Activated CD8-positive, alpha-beta T cell treated with anti-CD3 and anti-CD28 coated beads for 36 hours (primary cell): ENCODE results near the gene DNAJB12. TPM values are rescaled to one million over a fixed set of nuclear protein-coding genes. Genes with fewer than 3 reads are reported as not detected.
"Not testable (repeated sequence)": the region's sequence is repeated elsewhere in the genome, so short reads cannot be mapped to it uniquely, and the experiment has no call there.

Experiments
- ATAC-seq: fragments of 200-7000 bp; cut with Tn5 transposase; one replicate; pipeline ENCODE4 v1.10.0; 2021; ENCODE audit warnings: mild to moderate bottlenecking, moderate library complexity
- CTCF ChIA-PET: fragments of 350-600 bp; sonication (Branson Sonifier 250); formaldehyde crosslinking; loops from one replicate; lab custom pipeline; 2021; ENCODE audit warnings: antibody characterized with exemption; lab: Charles Lee
- POLR2A ChIA-PET: fragments of 350-600 bp; sonication (Branson Sonifier 250); formaldehyde crosslinking; loops from one replicate; lab custom pipeline; 2021; ENCODE audit warnings: antibody characterized with exemption; lab: Charles Lee
- DNase-seq: peaks from one replicate; pipeline ENCODE4 v3.0.0-alpha.2; 2020
- H3K27ac Mint-ChIP-seq: one replicate; pipeline ENCODE4 v1.8.0; 2021; ENCODE audit warnings: mild to moderate bottlenecking, mixed read lengths
- H3K27me3 Mint-ChIP-seq: one replicate; pipeline ENCODE4 v1.8.0; 2021; ENCODE audit warnings: mixed read lengths
- H3K36me3 Mint-ChIP-seq: one replicate; pipeline ENCODE4 v1.8.0; 2021; ENCODE audit warnings: low read depth, mixed read lengths
- H3K4me1 Mint-ChIP-seq: one replicate; pipeline ENCODE4 v1.8.0; 2021; ENCODE audit warnings: low read depth, mixed read lengths
- H3K4me3 Mint-ChIP-seq: one replicate; pipeline ENCODE4 v1.8.0; 2021; ENCODE audit warnings: mild to moderate bottlenecking, moderate library complexity, mixed read lengths
- H3K9me3 Mint-ChIP-seq: one replicate; pipeline ENCODE4 v1.8.0; 2021; ENCODE audit warnings: mixed read lengths
- intact Hi-C: fragments of 100-400 bp; cut with micrococcal nuclease; formaldehyde crosslinking; loops from one replicate; pipeline ENCODE4 v1.10.0; 2022
- total RNA-seq, 2 experiments: library from RNA; stranded (reverse); gene quantifications; one replicate each; pipeline ENCODE4 v1.2.3, GENCODE V29; 2021
- TF ChIP-seq, protein P1 (sequence below): fragments of 200-600 bp; IDR thresholded peaks from one replicate; pipeline ENCODE4 v1.8.0; 2022; ENCODE audit warnings: antibody characterized with exemption, mild to moderate bottlenecking

DNAJB12 gene
- total RNA-seq, 2 experiments from 2014 or later: 17.1 to 17.5 TPM

DNA sequence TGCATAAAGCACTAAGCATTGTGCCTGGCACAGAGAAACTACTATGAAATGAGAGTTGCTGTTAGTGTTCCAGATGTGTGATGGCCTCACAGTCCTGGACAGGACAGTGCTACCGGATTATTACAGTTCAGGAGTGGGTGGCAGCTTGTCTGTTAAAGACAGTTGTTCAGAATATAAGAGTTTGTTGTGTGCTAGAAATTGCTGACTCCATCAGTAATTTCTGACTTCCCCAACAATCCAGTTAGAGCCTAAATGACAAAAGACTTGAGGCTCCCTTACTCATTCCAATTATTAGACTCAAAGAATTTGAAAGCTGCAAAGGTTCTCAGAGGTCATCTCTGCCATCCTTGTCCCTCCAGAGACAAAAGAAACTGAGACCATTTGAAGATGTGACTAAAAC is 34.3 kb upstream of the DNAJB12 start:
- intact Hi-C loops: no loop called here
- CTCF ChIA-PET: interaction anchor here (0.9 kb wide), 1 partner anchor 9 kb away, joined by 3 read pairs; no protein-coding TSS in a partner anchor
- no peak for ATAC-seq
- Mint-ChIP-seq H3K4me3 (no peak overlapping the region), H3K36me3 (no peaks in the 10 kb centered on the region), H3K27me3 (no peaks in the 10 kb centered on the region), H3K4me1 (peaks cover 5% of the 10 kb centered on the region), H3K27ac (no peak overlapping the region), H3K9me3 (no peaks in the 10 kb centered on the region)
- DNase-seq: no peak
- POLR2A ChIA-PET: no interaction called here
- TF ChIP-seq, protein P1, sequence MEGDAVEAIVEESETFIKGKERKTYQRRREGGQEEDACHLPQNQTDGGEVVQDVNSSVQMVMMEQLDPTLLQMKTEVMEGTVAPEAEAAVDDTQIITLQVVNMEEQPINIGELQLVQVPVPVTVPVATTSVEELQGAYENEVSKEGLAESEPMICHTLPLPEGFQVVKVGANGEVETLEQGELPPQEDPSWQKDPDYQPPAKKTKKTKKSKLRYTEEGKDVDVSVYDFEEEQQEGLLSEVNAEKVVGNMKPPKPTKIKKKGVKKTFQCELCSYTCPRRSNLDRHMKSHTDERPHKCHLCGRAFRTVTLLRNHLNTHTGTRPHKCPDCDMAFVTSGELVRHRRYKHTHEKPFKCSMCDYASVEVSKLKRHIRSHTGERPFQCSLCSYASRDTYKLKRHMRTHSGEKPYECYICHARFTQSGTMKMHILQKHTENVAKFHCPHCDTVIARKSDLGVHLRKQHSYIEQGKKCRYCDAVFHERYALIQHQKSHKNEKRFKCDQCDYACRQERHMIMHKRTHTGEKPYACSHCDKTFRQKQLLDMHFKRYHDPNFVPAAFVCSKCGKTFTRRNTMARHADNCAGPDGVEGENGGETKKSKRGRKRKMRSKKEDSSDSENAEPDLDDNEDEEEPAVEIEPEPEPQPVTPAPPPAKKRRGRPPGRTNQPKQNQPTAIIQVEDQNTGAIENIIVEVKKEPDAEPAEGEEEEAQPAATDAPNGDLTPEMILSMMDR: no peak

DNA sequence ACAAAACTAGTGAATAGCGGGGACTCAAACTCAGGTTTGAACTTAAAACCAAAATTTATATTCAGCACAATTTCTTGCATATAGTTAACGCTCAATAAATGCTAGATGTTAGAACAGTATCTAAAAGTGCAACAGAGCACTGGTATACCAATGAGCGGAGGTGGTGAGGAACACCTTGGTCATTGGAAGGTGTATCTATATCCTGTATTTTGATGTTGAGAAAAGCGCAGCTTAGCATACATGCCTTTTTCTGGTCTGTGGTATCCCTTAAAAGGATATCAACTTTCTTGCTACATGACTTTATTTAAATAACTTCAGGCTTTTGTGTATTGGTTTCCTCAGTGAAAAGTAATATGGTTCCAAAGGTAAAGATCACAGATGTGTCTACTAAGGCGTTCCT is 33.3 kb upstream of the DNAJB12 start:
- TF ChIP-seq, protein P1: no peak
- Mint-ChIP-seq H3K4me3 (no peak overlapping the region), H3K36me3 (no peaks in the 10 kb centered on the region), H3K9me3 (no peaks in the 10 kb centered on the region), H3K27me3 (no peaks in the 10 kb centered on the region), H3K4me1 (peaks cover 5% of the 10 kb centered on the region), H3K27ac (no peak overlapping the region)
- CTCF ChIA-PET: interaction anchor here (0.6 kb wide), 1 partner anchor 89 kb away, joined by 3 read pairs; no protein-coding TSS in a partner anchor
- no peak for DNase-seq
- no peak for ATAC-seq
- intact Hi-C loops: no loop called here
- POLR2A ChIA-PET: interaction anchor here (0.6 kb wide), 1 partner anchor 261 kb away, joined by 3 read pairs; no protein-coding TSS in a partner anchor

DNA sequence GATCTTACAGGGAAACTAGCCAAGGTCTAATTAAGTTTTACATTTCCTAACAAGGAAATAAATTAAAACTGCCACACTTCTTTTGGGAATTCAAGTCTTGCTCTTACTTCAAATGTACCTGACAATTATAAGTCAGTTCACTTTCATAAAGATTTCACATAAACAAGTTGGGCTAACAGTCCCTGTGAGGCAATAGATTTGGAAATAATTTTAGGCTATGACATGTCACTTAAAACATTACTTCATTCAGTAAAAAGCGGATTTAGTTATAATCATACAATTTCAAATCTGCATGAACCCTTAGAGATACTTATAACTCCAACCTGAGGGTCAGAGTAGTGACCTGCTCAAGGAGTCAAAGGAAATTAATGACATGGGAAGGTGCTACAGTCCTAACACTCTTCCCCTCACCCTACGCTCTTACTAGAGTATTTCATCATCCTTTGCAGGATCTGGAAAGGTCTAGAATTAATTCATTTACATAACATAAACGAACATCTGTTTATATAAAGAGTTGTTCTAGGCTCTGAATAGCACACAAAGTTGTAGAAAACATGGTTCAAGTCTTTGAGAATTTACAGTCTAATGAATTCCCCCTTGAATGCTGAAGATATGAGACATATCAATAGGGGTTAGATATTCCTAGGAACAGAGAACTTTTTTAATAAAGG is 32.3 kb upstream of the DNAJB12 start:
- Mint-ChIP-seq H3K27ac (no peak overlapping the region), H3K9me3 (no peaks in the 10 kb centered on the region), H3K4me1 (peaks cover 5% of the 10 kb centered on the region), H3K27me3 (no peaks in the 10 kb centered on the region), H3K4me3 (no peak overlapping the region), H3K36me3 (no peaks in the 10 kb centered on the region)
- ATAC-seq (no peak), DNase-seq (no peak)
- TF ChIP-seq, protein P1: no peak
- ChIA-PET CTCF (no interaction called here), POLR2A (no interaction called here)
- intact Hi-C loops: no loop called here

DNA sequence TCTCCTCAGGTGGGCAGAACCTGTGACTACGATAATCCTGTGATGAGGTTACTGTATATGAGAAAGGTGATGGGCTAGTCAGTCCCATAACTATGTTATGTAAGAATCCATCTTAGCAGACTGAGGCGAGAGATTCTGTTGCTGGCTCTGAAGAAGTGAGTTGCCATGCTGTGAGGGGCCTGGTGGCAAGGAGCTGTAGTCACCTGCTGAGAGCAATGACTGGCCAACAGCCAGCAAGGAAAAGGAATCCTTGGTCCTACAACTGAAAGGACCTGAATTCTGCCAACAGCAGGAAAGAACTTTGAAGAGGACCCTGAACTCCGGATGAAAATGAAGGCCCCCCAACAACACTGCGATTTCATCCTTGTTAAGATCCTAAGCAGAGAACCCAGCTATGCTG is 31.0 kb upstream of the DNAJB12 start:
- CTCF ChIA-PET: no interaction called here
- H3K36me3 Mint-ChIP-seq: no peaks in the 10 kb centered on the region
- intact Hi-C loops: no loop called here
- H3K27ac Mint-ChIP-seq: no peak overlapping the region
- POLR2A ChIA-PET: interaction anchor here (0.7 kb wide), 1 partner anchor 578 kb away, joined by 3 read pairs; no protein-coding TSS in a partner anchor
- TF ChIP-seq, protein P1: no peak
- H3K27me3 Mint-ChIP-seq: no peaks in the 10 kb centered on the region
- peaks cover 5% of the 10 kb centered on the region for H3K4me1 Mint-ChIP-seq
- no peak for DNase-seq
- no peak for ATAC-seq
- H3K4me3 Mint-ChIP-seq: no peak overlapping the region
- no peaks in the 10 kb centered on the region for H3K9me3 Mint-ChIP-seq

DNA sequence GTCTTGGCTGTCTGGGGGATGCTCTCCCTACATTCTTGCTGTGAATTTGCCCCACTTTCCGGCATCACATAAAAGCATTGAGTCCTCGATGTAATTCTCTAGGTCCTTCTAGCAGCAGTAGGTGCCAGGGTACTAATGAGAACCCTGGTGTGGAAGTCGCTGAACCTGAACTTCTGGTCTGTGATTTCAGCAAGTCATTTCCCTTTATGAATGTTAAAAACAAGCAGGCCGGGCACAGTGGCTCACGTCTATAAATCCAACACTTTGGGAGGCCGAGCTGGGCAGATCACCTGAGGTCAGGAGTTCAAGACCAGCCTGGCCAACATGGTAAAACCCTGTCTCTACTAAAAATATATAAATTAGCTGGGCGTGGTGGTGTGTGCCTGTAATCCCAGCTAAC is 30.3 kb upstream of the DNAJB12 start:
- CTCF ChIA-PET: interaction anchor here (0.8 kb wide), 1 partner anchor 10 kb away, joined by 3 read pairs; no protein-coding TSS in a partner anchor
- DNase-seq, intact Hi-C loops, ATAC-seq, POLR2A ChIA-PET, H3K4me3 Mint-ChIP-seq, H3K27me3 Mint-ChIP-seq, H3K36me3 Mint-ChIP-seq, H3K9me3 Mint-ChIP-seq, H3K4me1 Mint-ChIP-seq, H3K27ac Mint-ChIP-seq: not testable (repeated sequence)
